Adipocyte (in vitro differentiated cells): ENCODE results near the gene BRD3OS.

Experiments
- DNase-seq: peaks from one replicate; pipeline ENCODE4 v3.0.0-alpha.2; 2015; ENCODE audit warnings: low read depth
- H3K27me3 ChIP-seq: replicated peaks from 2 replicates; pipeline ENCODE4 v1.7.0; 2013; ENCODE audit warnings: mild to moderate bottlenecking, low read length, moderate library complexity; ENCODE audit not compliant: control insufficient read depth, insufficient read depth
- H3K36me3 ChIP-seq: 2 replicates; pipeline ENCODE4 v1.7.0; 2013; ENCODE audit warnings: low read length, mild to moderate bottlenecking, moderate library complexity; ENCODE audit not compliant: control insufficient read depth, insufficient read depth, severe bottlenecking
- H3K4me1 ChIP-seq: 2 replicates; pipeline ENCODE4 v1.7.0; 2013; ENCODE audit warnings: mild to moderate bottlenecking, low read length, moderate library complexity; ENCODE audit not compliant: control insufficient read depth, insufficient read depth
- H3K4me3 ChIP-seq: 2 replicates; pipeline ENCODE4 v1.7.0; 2013; ENCODE audit warnings: mild to moderate bottlenecking, low read length, moderate library complexity
- H3K9ac ChIP-seq: 2 replicates; pipeline ENCODE4 v1.7.0; 2013; ENCODE audit warnings: mild to moderate bottlenecking, low read length, moderate library complexity
- H3K9me3 ChIP-seq: 2 replicates; pipeline ENCODE4 v1.7.0; 2013; ENCODE audit warnings: mild to moderate bottlenecking, low read length, moderate library complexity; ENCODE audit not compliant: control insufficient read depth

BRD3OS gene

GRCh38 chr9:134057307-134057657, 32.0 kb downstream of the BRD3OS start:
- Histone ChIP-seq H3K9me3 (no peaks in the 10 kb centered on the region), H3K36me3 (peaks cover 9% of the 10 kb centered on the region), H3K27me3 (no peaks in the 10 kb centered on the region), H3K9ac (no peak overlapping the region), H3K4me1 (peaks cover 31% of the 10 kb centered on the region), H3K4me3 (no peak overlapping the region)
- no peak for DNase-seq

- no peak overlapping the region for H3K9ac ChIP-seq
- peaks cover 31% of the 10 kb centered on the region for H3K4me1 ChIP-seq
- H3K4me3 ChIP-seq, result no peak overlapping the region
- H3K9me3 ChIP-seq, result no peaks in the 10 kb centered on the region
- DNase-seq, result no peak
- H3K27me3 ChIP-seq, result no peaks in the 10 kb centered on the region
- peaks cover 1% of the 10 kb centered on the region for H3K36me3 ChIP-seq
Measured at GRCh38 chr9:134057751-134058701, 32.7 kb downstream of the BRD3OS start.

GRCh38 chr9:134058716-134059115, 33.4 kb downstream of the BRD3OS start:
- Histone ChIP-seq H3K4me1 (peaks cover 31% of the 10 kb centered on the region), H3K9ac (no peak overlapping the region), H3K4me3 (no peak overlapping the region), H3K36me3 (no peaks in the 10 kb centered on the region), H3K9me3 (no peaks in the 10 kb centered on the region), H3K27me3 (no peaks in the 10 kb centered on the region)
- no peak for DNase-seq

- no peaks in the 10 kb centered on the region for H3K36me3 ChIP-seq
- H3K9ac ChIP-seq, result no peak overlapping the region
- no peak overlapping the region for H3K4me3 ChIP-seq
- no peaks in the 10 kb centered on the region for H3K9me3 ChIP-seq
- no peaks in the 10 kb centered on the region for H3K27me3 ChIP-seq
- DNase-seq, result no peak
- peaks cover 31% of the 10 kb centered on the region for H3K4me1 ChIP-seq
Measured at GRCh38 chr9:134059188-134059641, 33.9 kb downstream of the BRD3OS start.

- H3K4me1 ChIP-seq, result peaks cover 30% of the 10 kb centered on the region
- no peaks in the 10 kb centered on the region for H3K27me3 ChIP-seq
- H3K9ac ChIP-seq, result no peak overlapping the region
- H3K36me3 ChIP-seq, result no peaks in the 10 kb centered on the region
- DNase-seq, result no peak
- H3K9me3 ChIP-seq, result no peaks in the 10 kb centered on the region
- H3K4me3 ChIP-seq, result no peak overlapping the region
Measured at GRCh38 chr9:134059661-134060395, 34.5 kb downstream of the BRD3OS start.

GRCh38 chr9:134060546-134060945, 35.3 kb downstream of the BRD3OS start:
- H3K9ac ChIP-seq, result no peak overlapping the region
- DNase-seq, result no peak
- peaks cover 27% of the 10 kb centered on the region for H3K4me1 ChIP-seq
- H3K4me3 ChIP-seq, result no peak overlapping the region
- H3K27me3 ChIP-seq, result no peaks in the 10 kb centered on the region
- H3K36me3 ChIP-seq, result no peaks in the 10 kb centered on the region
- no peaks in the 10 kb centered on the region for H3K9me3 ChIP-seq

- Histone ChIP-seq H3K4me1 (peaks cover 26% of the 10 kb centered on the region), H3K9me3 (no peaks in the 10 kb centered on the region), H3K36me3 (no peaks in the 10 kb centered on the region), H3K27me3 (no peaks in the 10 kb centered on the region), H3K9ac (no peak overlapping the region), H3K4me3 (no peak overlapping the region)
- no peak for DNase-seq
Measured at GRCh38 chr9:134061019-134061687, 35.9 kb downstream of the BRD3OS start.

- Histone ChIP-seq H3K27me3 (no peaks in the 10 kb centered on the region), H3K4me1 (peaks cover 26% of the 10 kb centered on the region), H3K9ac (no peak overlapping the region), H3K4me3 (no peak overlapping the region), H3K9me3 (no peaks in the 10 kb centered on the region), H3K36me3 (no peaks in the 10 kb centered on the region)
- DNase-seq, result no peak
Measured at GRCh38 chr9:134061688-134062371, 36.5 kb downstream of the BRD3OS start.

- peaks cover 26% of the 10 kb centered on the region for H3K4me1 ChIP-seq
- no peaks in the 10 kb centered on the region for H3K27me3 ChIP-seq
- no peaks in the 10 kb centered on the region for H3K9me3 ChIP-seq
- H3K9ac ChIP-seq, result no peak overlapping the region
- H3K4me3 ChIP-seq, result no peak overlapping the region
- no peak for DNase-seq
- no peaks in the 10 kb centered on the region for H3K36me3 ChIP-seq
Measured at GRCh38 chr9:134062461-134063087, 37.3 kb downstream of the BRD3OS start.

GRCh38 chr9:134063088-134063570, 37.8 kb downstream of the BRD3OS start:
- no peaks in the 10 kb centered on the region for H3K9me3 ChIP-seq
- H3K9ac ChIP-seq, result no peak overlapping the region
- no peak for DNase-seq
- no peaks in the 10 kb centered on the region for H3K27me3 ChIP-seq
- H3K36me3 ChIP-seq, result no peaks in the 10 kb centered on the region
- H3K4me3 ChIP-seq, result no peak overlapping the region
- peaks cover 24% of the 10 kb centered on the region for H3K4me1 ChIP-seq
